ENCODE results near the gene GJC3.
A peak's percentile ranks its signal among the peaks of the same experiment; 100 is the strongest.
"Not testable (repeated sequence)": the region's sequence is repeated elsewhere in the genome, so short reads cannot be mapped to it uniquely, and the experiment has no call there.

Gene GJC3

GRCh38 chr7:99928188-99928587 lies 1.2 kb downstream of the GJC3 start:
- no peak for DNase-seq

DNA sequence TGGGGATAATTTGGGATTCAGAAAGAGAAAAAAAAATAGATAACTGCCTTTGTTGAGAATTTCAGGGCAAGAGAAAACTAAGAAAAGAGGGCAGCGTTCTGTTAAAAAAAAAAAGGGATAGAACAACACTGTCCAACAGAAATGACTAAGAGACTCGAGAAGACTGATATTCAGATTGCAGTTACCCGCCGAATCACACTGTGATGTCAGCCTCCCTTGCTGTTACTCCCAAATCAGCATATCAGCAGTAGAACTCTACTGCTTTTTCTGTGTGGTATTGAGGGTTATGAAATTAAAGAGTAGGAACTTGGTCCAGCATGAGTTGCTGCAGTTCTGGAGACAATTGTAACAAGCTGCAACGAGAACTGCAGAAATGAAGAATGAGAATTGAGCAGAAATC lies 1.9 kb downstream of the GJC3 start:
- DNase-seq, result no peak

DNA sequence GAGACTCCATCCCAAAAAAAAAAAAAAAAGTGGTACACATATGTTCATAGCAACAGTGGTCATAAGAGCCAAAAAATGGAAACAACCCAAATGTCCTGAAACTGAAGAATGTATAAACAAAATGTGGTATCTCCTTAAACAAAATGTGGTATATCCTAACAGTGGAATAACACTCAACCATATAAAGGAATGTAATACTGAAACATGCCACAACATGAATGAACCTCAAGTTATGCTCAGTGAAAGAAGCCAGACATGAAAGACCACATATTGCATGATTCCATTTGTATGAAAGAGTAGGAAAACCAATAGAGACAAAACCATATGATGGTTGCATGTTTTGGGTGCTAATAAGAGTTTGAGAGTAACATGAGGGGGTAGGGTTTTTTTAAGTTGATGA lies 3.1 kb downstream of the GJC3 start:
- DNase-seq, result no peak

GRCh38 chr7:99923200-99923599 lies 6.2 kb downstream of the GJC3 start:
- DNase-seq, result no peak

- no peak for DNase-seq
These were observed 9.3 kb downstream of the GJC3 start for GRCh38 chr7:99920149-99920548.

DNA sequence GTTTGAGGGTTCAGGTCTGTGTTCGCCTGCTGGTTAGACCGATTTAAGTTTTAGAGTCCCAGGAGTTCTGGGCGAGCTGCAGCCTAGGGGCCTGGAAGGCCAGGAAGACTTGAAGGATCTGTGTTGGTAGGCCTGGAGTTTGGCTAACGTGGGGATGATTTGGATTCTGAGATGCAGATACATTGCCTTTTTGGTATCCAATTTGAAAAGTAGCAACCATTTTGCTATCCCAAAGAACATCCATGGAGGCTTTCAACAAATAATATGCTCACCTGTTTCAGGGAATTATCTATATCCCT lies 9.7 kb downstream of the GJC3 start:
- DNase-seq, result no peak

DNA sequence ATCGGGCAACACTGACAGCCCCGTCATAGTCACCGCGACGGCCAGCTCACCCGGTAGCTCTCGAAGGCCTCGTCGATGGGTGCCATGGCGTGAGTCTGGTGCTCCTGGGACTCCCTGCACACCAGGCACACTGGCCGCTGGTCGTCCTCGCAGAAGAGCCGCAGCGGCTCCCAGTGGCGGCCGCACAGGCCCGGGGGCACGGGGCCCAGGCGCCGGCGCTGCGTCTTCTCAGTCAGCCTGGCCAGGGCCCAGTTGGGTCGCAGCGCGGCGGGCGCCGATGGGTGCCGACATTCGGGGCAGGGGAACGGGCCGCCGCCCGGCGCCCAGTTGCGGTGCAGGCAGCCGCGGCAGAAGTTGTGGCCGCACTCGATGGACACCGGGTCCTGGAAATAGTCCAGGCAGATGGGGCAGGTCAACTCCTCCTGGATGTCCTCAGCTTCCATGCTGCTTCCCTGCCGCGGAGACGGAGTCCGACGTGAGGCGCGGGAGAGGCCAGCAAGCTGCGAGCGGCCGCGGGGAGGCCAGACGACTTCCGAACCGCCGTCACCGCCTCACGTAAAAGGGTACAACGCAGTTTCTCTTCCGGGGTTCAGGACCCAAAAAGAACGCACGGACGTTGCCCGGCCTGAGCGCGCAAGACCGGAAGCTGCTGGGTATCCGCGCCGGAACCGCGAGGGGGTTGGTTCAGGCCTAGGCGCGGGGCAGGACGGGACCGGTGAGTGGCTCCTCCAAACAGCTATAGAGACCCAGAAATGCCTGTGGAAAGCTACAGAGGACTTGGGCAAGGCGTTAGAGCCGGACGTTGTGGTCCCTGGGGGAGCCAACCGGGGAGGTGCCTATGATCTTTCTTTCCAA lies 10.2 kb downstream of the GJC3 start, which contains the start of gene TRIM4:
TSS of gene TRIM4 (minus strand) at position 572 of the 855 bp plus-strand sequence. CDS start at position 443, 129 bp downstream.
- peak; percentile 66 to 84 (median 76) for DNase-seq

DNA sequence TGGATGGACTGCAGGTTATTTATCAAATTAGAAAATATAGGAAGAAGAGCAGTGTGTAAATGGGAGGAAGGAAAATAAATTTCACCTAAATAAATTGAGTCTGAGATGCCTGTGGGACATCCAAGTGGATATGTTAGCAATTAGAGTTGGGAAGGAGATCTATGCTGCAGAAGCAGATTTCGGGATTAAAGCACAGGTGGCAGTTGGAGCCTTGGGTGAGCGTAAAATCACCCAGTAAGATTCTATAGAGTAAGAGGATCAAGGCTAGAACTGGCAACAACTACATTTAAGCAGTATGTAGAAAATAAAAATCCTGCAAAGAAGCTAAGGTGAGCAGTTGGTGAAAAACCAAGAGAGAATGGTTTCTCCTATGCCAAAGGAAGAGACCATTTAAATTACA lies 18.4 kb downstream of the GJC3 start:
- no peak for DNase-seq

- no peak for DNase-seq
These were observed 27.8 kb downstream of the GJC3 start for GRCh38 chr7:99901581-99901980.

DNA sequence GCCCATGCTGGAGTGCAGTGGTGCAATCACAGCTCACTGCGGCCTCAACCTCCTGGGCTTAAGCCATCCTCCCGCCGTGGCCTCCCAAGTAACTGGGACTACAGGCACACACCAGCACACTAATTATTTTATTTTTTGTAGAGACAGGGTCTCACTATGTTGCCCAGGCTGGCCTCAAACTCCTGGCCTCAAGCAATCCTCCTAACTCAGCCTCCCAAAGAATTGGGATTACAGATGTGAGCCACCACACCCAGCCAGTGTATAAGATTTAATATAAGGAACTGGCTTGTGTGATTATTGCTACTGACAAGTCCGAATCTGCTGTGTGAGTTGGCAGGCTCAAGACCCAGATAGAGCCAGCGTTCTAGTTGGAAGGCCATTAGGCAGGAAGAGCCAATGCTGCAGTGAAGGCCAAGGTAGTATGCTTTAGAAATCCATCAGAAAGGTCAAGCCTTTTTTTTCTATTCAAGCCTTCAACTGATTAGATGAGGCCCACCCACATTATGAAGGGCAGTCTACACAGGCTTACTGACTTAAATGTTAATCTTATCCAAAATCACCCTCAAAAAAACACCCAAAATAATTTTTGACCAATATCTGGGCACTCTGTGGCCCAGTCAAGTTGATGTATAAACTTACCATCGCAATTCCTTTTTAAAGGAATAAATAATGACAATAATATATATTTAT lies 29.4 kb downstream of the GJC3 start:
- no peak for DNase-seq

GRCh38 chr7:99898836-99899235 lies 30.6 kb downstream of the GJC3 start:
- no peak for DNase-seq

GRCh38 chr7:99898023-99898357 lies 31.4 kb downstream of the GJC3 start:
- DNase-seq, result no peak

DNA sequence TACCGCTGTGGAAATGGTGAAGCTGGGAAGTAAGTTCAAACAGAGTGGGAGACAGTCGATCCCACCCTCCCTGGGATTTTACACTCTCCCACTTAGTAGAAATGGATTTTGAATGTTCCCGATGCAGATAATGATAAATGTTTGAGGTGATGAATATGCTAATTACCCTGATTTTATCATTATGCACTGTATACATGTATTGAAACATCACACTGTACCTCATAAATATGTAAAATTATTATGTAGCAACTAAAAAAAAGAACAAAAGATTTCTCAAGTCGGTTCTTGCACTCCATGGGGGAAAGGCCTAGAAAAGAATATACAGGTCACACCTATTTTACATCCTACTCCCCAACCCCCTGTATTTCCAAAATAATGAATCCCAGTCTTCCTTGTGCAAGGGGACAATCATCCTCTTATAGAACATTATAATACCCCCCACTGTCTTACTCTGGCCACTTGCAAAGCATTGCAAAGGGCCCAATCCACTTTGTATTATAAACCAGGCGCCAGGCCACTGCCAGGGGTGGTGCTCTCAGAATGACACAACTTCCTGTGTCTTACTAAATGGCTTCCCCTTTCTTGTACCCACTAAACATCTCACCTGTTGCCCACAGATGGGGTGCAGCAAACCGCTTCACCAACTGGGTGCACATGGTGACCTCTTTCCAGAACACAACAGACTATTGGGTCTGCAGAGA lies 31.9 kb downstream of the GJC3 start:
- DNase-seq, result no peak

DNA sequence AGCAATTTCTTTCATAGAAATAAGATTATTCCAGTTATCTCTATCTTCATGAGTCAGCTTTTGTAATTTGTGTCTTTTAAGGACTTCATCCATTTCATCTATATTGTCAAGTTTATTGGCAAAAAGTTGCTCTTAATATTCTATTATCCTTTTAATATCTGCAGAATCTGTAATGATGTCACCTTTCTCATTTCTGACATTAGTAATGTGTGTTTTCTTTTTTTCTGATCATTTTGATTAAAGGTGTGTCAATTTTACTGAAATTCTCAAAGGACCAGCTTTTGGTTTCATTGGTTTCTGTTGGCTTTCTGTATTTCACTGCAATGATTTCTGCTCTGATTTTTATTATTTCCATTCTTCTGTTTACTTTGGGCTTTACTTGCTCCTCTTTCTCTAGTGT lies 34.7 kb downstream of the GJC3 start:
- DNase-seq, result no peak

- DNase-seq, result no peak
These were observed 36.1 kb downstream of the GJC3 start for GRCh38 chr7:99893280-99893679.

DNA sequence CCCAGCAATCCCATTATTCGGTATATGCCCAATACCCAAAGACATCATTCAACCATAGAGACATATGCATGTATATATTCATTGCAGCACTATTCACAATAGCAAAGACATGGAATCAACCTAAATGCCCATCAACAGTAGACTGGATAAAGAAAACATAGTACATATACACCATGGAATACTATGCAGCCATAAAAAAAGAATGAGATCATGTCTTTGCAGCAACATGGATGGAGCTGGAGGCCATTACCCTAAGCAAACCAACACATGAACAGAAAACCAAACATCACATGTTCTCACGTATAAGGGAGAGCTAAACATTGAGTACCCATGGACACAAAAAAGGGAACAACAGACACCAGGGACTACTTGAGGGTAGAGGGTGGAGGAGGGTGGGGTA lies 39.1 kb downstream of the GJC3 start:
- not testable (repeated sequence) for DNase-seq

- not testable (repeated sequence) for DNase-seq
These were observed 41.1 kb downstream of the GJC3 start for GRCh38 chr7:99888366-99888765.

- no peak for DNase-seq
These were observed 48.0 kb downstream of the GJC3 start for GRCh38 chr7:99881370-99881769.

DNA sequence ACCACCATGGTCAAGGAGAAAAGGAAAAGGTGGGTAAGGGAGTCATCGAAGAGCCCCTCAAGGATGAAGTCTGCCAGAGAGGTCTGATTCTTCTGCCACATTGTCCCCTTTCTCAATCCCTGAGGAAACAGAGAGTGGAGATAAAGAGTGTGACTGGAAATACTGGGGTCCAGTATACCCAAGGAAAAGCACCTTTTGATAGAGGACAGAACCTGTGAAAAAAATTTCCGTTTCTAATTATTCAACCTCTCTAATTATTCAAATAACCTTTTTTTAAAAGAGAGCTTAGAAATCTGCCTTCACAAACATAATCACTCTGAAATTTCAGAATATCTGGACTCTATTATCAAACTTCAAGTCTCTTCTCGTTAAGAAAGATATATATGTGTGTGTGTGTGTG lies 52.5 kb downstream of the GJC3 start, which contains the start of gene OR2AE1:
TSS of gene OR2AE1 (minus strand) at position 101 of the 400 bp plus-strand sequence. CDS start at position 101, 0 bp downstream.
- no peak for DNase-seq

DNA sequence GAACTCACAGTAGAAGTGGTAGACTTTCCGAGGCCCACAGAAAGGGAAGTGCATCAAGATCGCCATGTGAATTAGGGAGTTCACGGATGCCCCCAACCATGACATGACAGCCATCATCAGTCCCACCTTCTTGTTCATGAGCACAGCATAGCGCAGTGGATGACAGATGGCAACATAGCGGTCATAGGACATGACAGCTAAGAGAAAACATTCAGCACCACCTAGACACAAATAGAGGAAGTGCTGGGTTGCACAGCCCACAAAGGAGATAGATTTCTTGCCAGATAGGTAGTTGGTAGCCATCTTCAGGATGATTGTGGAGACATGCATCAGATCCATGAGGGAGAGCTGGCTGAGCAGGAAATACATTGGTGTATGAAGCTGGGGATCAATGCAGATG lies 52.9 kb downstream of the GJC3 start:
- no peak for DNase-seq
